Fibroblast of villous mesenchyme (primary cell): Measurements from ENCODE around the gene TFE3. TPM values are rescaled to one million over a fixed set of nuclear protein-coding genes. Genes with fewer than 3 reads are reported as not detected.

ENCODE experiments used
- DNase-seq: peaks from one replicate; pipeline ENCODE4 v3.0.0-alpha.2; 2010; ENCODE audit warnings: low read depth
- H3K4me3 ChIP-seq: 2 replicates; pipeline ENCODE4 v1.5.1; 2011; ENCODE audit warnings: low read depth, mild to moderate bottlenecking, low read length
- total RNA-seq: library from RNA; depleted of rRNA; stranded (reverse); fragments of >200 nt; gene quantifications from 2 replicates; pipeline ENCODE4 v1.2.3, GENCODE V29; 2012
- TF ChIP-seq, protein P1 (sequence below): IDR thresholded peaks from 2 replicates; pipeline ENCODE4 v1.5.1; 2012; ENCODE audit warnings: low read depth, mild to moderate bottlenecking, low read length; ENCODE audit not compliant: insufficient read depth

The TFE3 gene
- total RNA-seq, 1 donor = 37.1 TPM

DNA sequence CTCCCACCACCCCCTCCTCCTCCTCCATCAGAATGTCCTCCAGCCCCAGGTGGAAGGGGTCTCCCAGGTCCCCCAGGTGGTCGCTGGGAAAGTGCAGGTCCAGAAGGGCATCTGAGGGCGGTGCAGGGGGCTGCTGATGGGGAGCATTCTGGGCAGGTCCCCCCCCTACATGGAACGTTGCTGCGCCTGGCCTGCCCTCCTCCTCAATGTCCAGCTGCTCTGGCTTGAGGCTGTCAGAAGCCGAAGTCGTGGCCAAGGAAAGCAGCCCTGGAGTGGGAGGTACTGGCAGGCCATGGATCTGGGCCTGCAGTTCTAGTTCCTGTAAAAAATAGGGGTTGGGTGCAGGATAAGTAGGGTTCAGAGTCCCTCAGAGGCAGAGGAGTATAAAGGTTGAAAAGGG lies 12.9 kb downstream of the TFE3 start:
- no peak overlapping the region for H3K4me3 ChIP-seq
- DNase-seq = no peak
- TF ChIP-seq, protein P1, sequence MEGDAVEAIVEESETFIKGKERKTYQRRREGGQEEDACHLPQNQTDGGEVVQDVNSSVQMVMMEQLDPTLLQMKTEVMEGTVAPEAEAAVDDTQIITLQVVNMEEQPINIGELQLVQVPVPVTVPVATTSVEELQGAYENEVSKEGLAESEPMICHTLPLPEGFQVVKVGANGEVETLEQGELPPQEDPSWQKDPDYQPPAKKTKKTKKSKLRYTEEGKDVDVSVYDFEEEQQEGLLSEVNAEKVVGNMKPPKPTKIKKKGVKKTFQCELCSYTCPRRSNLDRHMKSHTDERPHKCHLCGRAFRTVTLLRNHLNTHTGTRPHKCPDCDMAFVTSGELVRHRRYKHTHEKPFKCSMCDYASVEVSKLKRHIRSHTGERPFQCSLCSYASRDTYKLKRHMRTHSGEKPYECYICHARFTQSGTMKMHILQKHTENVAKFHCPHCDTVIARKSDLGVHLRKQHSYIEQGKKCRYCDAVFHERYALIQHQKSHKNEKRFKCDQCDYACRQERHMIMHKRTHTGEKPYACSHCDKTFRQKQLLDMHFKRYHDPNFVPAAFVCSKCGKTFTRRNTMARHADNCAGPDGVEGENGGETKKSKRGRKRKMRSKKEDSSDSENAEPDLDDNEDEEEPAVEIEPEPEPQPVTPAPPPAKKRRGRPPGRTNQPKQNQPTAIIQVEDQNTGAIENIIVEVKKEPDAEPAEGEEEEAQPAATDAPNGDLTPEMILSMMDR = no peak

DNA sequence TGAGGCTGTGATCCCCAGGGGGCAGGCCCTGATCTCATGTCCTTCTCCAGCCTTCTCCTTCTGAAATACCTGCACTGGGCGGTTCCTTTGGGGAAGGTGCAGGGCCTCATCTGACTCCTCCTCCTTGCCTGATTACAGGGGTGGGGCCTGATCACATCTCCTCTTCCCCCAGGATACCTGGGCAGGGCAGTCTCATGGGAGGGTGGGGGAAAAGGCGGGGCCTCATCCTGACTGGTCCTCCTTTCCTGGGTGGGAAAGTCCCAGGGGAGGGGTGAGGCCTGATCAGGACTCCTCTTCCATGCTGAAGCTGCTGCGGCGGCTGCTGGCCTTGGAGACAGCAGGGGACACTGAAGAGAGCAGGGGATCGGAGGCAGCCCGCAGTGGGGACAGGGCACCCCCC lies 13.3 kb downstream of the TFE3 start:
- TF ChIP-seq, protein P1 = no peak
- no peak overlapping the region for H3K4me3 ChIP-seq
- DNase-seq = no peak

DNA sequence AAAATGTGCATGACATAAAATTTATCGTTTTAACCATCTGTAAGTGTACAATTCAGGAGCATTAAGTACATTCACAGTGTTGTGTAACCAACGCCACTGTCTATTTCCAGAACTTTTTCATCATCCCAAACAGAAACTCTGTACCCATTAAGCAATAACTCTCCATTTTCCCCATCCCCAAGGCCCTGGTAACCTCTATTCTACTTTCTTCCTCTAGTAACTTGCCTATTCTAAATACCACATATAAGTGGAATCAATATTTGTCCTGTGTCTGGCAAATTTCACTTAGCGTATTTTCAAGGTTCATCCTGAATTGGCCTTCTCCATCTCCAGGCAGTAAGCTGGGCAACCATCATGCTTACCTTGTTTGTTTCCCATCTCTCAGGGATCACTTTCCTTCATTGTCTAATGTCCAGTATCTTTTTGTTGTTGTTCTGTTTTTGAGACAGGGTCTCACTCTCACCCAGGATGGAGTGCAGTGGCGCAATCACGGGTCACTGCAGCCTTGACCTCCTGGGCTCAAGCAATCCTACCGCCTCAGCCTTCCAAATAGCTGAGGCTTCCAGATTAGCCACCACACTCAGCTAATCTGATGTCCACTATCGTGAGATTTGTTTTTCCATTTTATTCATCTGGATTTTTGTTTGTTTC lies 23.4 kb downstream of the TFE3 start:
- no peak for DNase-seq
- TF ChIP-seq, protein P1 = no peak
- H3K4me3 ChIP-seq = no peak overlapping the region

GRCh38 chrX:49019050-49019449 lies 24.1 kb downstream of the TFE3 start:
- TF ChIP-seq, protein P1 = no peak

GRCh38 chrX:49003696-49004095 lies 39.5 kb downstream of the TFE3 start:
- DNase-seq = no peak
- no peak overlapping the region for H3K4me3 ChIP-seq
- TF ChIP-seq, protein P1 = no peak

More at GRCh38 chrX:49019050-49019449, 24.1 kb downstream of the TFE3 start:
- DNase-seq = no peak
- H3K4me3 ChIP-seq = no peak overlapping the region

DNA sequence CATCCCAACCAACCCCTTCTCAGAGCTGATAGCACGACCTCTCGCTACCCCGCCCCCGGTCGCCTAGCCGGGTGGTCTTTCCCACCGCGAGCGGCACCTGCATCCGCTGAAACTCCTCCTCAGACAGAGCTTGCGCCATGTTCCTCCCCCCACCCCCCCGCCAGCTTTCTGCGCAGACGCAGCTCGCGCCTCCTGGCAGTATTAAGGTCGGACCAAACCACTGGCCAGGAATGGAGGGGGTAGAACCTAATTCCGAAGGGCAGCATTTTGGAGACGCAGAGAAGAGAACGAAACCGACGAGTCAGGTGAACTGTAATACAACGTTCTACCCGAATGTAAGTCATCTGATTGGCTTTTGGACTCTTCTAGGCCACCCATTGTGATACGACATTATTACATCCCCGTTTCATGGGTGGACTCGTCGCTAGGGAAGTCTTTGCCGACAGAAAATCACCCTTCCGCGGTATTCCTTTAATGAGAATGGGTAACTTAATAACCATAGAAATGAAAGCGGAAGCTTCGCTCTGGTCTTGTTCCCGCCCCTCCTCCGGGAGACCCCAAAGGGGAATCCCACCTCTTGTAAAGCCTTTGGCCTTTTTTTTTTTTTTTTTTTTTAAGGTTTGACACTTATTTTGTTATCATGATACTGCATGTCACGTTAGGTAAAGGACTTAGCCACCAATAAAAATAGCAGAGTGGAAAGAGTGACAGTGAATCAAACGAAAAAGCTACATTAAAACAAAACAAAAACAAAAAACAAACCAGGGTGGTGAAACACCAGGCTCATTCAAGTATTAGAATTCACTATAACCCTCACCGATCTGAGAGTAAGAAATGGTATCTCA lies 40.8 kb downstream of the TFE3 start, which contains the start of gene GRIPAP1:
TSS of gene GRIPAP1 (minus strand) at position 174 of the 845 bp plus-strand sequence. CDS start at position 139, 35 bp downstream.
- peak; percentile 91 for DNase-seq
- TF ChIP-seq, protein P1 = no peak
- peak within 1 kb of the TSS; percentile 70 for H3K4me3 ChIP-seq
